ENCODE data around the gene P3H3. TPM values are rescaled to one million over a fixed set of nuclear protein-coding genes. Genes with fewer than 3 reads are reported as not detected.

Gene P3H3
- total RNA-seq, 1 experiment from 2014 or later: 25.6 TPM

- Mint-ChIP-seq H3K4me1 (ENCODE audit: low read depth, unreplicated experiment) (peaks cover 15% of the 10 kb centered on the region), H3K9me3 (ENCODE audit: unreplicated experiment) (no peaks in the 10 kb centered on the region), H3K4me3 (ENCODE audit: unreplicated experiment) (no peak overlapping the region), H3K36me3 (ENCODE audit: insufficient read depth, unreplicated experiment) (no peaks in the 10 kb centered on the region), H3K27me3 (ENCODE audit: insufficient read depth, unreplicated experiment) (no peaks in the 10 kb centered on the region), H3K27ac (ENCODE audit: unreplicated experiment) (no peak overlapping the region)
- Histone ChIP-seq H3K4me3 (ENCODE audit: low read depth, low read length) (no peak overlapping the region), H3K4me1 (peaks cover 11% of the 10 kb centered on the region), H3K27me3 (replicated peaks; ENCODE audit: control insufficient read depth, insufficient read depth, low read length) (no peaks in the 10 kb centered on the region), H3K9me3 (no peaks in the 10 kb centered on the region), H3K36me3 (ENCODE audit: control insufficient read depth, insufficient read depth, low read length) (no peaks in the 10 kb centered on the region)
- TF ChIP-seq, protein P1, sequence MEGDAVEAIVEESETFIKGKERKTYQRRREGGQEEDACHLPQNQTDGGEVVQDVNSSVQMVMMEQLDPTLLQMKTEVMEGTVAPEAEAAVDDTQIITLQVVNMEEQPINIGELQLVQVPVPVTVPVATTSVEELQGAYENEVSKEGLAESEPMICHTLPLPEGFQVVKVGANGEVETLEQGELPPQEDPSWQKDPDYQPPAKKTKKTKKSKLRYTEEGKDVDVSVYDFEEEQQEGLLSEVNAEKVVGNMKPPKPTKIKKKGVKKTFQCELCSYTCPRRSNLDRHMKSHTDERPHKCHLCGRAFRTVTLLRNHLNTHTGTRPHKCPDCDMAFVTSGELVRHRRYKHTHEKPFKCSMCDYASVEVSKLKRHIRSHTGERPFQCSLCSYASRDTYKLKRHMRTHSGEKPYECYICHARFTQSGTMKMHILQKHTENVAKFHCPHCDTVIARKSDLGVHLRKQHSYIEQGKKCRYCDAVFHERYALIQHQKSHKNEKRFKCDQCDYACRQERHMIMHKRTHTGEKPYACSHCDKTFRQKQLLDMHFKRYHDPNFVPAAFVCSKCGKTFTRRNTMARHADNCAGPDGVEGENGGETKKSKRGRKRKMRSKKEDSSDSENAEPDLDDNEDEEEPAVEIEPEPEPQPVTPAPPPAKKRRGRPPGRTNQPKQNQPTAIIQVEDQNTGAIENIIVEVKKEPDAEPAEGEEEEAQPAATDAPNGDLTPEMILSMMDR (IDR thresholded peaks at IDR 0.05; ENCODE audit: insufficient read depth in 1 of 2, low read depth in 1 of 2, low read length in 1 of 2, severe bottlenecking in 1 of 2, unreplicated experiment in 1 of 2): no peak
- ChIA-PET POLR2A (no interaction called here), CTCF (interaction anchor here (0.5 kb wide), 1 partner anchor 11 kb away, joined by 6 read pairs; no protein-coding TSS in a partner anchor)
- intact Hi-C loops (cut with micrococcal nuclease; ENCODE audit: unreplicated experiment): no loop called here
- DNase-seq: no peak
- BruUV-seq (replicated peaks): no TSS peak
Observed at GRCh38 chr12:6782850-6783566, 45.2 kb upstream of the P3H3 start.

DNA sequence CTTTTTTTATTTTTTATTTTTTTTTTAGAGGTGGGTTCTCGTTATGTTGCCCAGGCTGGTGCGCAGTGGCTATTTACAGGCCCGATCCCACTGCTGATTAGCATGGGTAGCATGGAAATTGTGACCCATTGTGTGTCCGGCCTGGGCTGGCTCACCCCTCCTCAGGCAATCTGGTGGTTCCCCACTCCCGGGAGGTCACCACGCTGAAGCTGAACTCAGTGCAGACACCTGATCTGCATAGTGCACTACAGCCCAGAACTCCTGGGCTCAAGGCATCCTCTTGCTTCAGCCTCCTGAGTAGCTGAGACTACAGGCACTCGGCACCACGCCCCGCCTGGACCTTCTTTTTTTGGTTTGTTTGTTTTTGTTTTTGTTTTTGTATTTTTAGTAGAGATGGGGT lies 44.4 kb upstream of the P3H3 start:
- TF ChIP-seq, protein P1 (IDR thresholded peaks at IDR 0.05; ENCODE audit: insufficient read depth in 1 of 2, low read depth in 1 of 2, low read length in 1 of 2, severe bottlenecking in 1 of 2, unreplicated experiment in 1 of 2): no peak
- Histone ChIP-seq H3K9me3 (no peaks in the 10 kb centered on the region), H3K4me1 (peaks cover 6% of the 10 kb centered on the region; the same call in 1 of the 2 replicates), H3K4me3 (ENCODE audit: low read depth, low read length) (no peak overlapping the region), H3K27me3 (replicated peaks; ENCODE audit: control insufficient read depth, insufficient read depth, low read length) (no peaks in the 10 kb centered on the region), H3K36me3 (ENCODE audit: control insufficient read depth, insufficient read depth, low read length) (no peaks in the 10 kb centered on the region)
- peaks cover 6% of the 10 kb centered on the region for H3K4me1 Mint-ChIP-seq (ENCODE audit: low read depth, unreplicated experiment)
- no peaks in the 10 kb centered on the region for H3K9me3 Mint-ChIP-seq (ENCODE audit: unreplicated experiment)
- H3K27me3 Mint-ChIP-seq (ENCODE audit: insufficient read depth, unreplicated experiment): no peaks in the 10 kb centered on the region
- no peak overlapping the region for H3K27ac Mint-ChIP-seq (ENCODE audit: unreplicated experiment)
- no peak overlapping the region for H3K4me3 Mint-ChIP-seq (ENCODE audit: unreplicated experiment)
- no TSS peak for BruUV-seq (replicated peaks)
- CTCF ChIA-PET: interaction anchor here (0.5 to 1.0 kb wide), 3 partner anchors 12 to 325 kb away, joined by 3 to 6 read pairs (median 6); partner anchors contain the start of gene C1RL
- POLR2A ChIA-PET: no interaction called here
- no peak for DNase-seq
- no peaks in the 10 kb centered on the region for H3K36me3 Mint-ChIP-seq (ENCODE audit: insufficient read depth, unreplicated experiment)
- intact Hi-C loops (cut with micrococcal nuclease; ENCODE audit: unreplicated experiment): no loop called here

GRCh38 chr12:6784296-6784695 lies 43.9 kb upstream of the P3H3 start:
- intact Hi-C loops (cut with micrococcal nuclease; ENCODE audit: unreplicated experiment): no loop called here
- H3K27ac Mint-ChIP-seq (ENCODE audit: unreplicated experiment): no peak overlapping the region
- POLR2A ChIA-PET: no interaction called here

More at GRCh38 chr12:6784296-6784695, 43.9 kb upstream of the P3H3 start:
- H3K4me1 ChIP-seq: peaks cover 6% of the 10 kb centered on the region; the same call in 1 of the 2 replicates
- no peaks in the 10 kb centered on the region for H3K27me3 Mint-ChIP-seq (ENCODE audit: insufficient read depth, unreplicated experiment)
- no peaks in the 10 kb centered on the region for H3K9me3 ChIP-seq
- no peak overlapping the region for H3K4me3 ChIP-seq (ENCODE audit: low read depth, low read length)
- H3K36me3 ChIP-seq (ENCODE audit: control insufficient read depth, insufficient read depth, low read length): no peaks in the 10 kb centered on the region
- H3K36me3 Mint-ChIP-seq (ENCODE audit: insufficient read depth, unreplicated experiment): no peaks in the 10 kb centered on the region
- no peak overlapping the region for H3K4me3 Mint-ChIP-seq (ENCODE audit: unreplicated experiment)
- CTCF ChIA-PET: interaction anchor here (0.5 to 1.0 kb wide), 2 partner anchors 27 to 325 kb away, joined by 3 to 6 read pairs; partner anchors contain the start of gene C1RL
- no peaks in the 10 kb centered on the region for H3K9me3 Mint-ChIP-seq (ENCODE audit: unreplicated experiment)
- no TSS peak for BruUV-seq (replicated peaks)
- peaks cover 5% of the 10 kb centered on the region for H3K4me1 Mint-ChIP-seq (ENCODE audit: low read depth, unreplicated experiment)
- no peak for DNase-seq
- no peaks in the 10 kb centered on the region for H3K27me3 ChIP-seq (replicated peaks; ENCODE audit: control insufficient read depth, insufficient read depth, low read length)
- TF ChIP-seq, protein P1 (IDR thresholded peaks at IDR 0.05; ENCODE audit: insufficient read depth in 1 of 2, low read depth in 1 of 2, low read length in 1 of 2, severe bottlenecking in 1 of 2, unreplicated experiment in 1 of 2): no peak
